Measurements from ENCODE around the gene PYGO1.

DNA sequence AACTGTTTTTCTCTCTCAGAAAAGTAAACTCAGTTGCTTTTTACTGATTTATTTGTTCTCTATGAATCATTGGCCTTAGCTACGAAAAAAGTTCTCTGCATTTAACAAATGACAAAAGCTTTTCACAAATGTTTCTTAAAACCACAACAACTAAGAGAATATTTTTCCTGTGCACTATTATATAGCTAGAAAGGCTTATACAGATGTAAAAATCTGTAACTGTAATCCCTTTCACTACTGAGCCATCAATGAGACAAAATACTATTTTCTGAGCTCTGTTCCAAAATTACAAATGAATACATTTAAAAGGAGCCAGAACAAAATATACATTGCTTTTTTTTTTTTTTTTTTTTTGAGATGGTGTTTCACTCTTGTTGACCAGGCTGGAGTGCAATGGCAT, 45.6 kb upstream of the PYGO1 start:
- no peak for TF ChIP-seq POLR2A (IDR thresholded peaks at IDR 0.05)
- TF ChIP-seq, protein P1, sequence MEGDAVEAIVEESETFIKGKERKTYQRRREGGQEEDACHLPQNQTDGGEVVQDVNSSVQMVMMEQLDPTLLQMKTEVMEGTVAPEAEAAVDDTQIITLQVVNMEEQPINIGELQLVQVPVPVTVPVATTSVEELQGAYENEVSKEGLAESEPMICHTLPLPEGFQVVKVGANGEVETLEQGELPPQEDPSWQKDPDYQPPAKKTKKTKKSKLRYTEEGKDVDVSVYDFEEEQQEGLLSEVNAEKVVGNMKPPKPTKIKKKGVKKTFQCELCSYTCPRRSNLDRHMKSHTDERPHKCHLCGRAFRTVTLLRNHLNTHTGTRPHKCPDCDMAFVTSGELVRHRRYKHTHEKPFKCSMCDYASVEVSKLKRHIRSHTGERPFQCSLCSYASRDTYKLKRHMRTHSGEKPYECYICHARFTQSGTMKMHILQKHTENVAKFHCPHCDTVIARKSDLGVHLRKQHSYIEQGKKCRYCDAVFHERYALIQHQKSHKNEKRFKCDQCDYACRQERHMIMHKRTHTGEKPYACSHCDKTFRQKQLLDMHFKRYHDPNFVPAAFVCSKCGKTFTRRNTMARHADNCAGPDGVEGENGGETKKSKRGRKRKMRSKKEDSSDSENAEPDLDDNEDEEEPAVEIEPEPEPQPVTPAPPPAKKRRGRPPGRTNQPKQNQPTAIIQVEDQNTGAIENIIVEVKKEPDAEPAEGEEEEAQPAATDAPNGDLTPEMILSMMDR (IDR thresholded peaks at IDR 0.05) = no peak

Data from adrenal gland (tissue), 5 donors.